ENCODE measurements around the gene REG4.

DNA sequence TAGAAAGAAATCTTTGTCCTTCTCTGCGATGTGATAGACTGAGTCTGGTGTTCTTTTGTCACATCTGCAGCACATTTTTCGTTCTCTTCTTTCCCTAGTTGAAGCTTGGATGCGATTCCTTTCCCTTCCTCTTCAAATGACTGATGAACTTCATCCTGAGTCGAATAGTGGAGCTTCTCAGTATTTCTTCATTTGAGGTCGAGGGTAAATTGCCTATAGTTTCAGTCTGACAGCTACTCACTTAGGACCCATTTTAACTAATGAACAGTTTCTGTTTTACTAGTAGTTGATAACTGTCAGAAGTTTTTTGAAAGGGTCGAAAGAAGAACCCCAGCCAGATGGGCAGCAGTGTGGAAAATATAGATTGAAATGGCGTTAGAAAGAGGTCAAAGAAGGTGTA, 4.7 kb upstream of the REG4 start:
- TF ChIP-seq, protein P1, sequence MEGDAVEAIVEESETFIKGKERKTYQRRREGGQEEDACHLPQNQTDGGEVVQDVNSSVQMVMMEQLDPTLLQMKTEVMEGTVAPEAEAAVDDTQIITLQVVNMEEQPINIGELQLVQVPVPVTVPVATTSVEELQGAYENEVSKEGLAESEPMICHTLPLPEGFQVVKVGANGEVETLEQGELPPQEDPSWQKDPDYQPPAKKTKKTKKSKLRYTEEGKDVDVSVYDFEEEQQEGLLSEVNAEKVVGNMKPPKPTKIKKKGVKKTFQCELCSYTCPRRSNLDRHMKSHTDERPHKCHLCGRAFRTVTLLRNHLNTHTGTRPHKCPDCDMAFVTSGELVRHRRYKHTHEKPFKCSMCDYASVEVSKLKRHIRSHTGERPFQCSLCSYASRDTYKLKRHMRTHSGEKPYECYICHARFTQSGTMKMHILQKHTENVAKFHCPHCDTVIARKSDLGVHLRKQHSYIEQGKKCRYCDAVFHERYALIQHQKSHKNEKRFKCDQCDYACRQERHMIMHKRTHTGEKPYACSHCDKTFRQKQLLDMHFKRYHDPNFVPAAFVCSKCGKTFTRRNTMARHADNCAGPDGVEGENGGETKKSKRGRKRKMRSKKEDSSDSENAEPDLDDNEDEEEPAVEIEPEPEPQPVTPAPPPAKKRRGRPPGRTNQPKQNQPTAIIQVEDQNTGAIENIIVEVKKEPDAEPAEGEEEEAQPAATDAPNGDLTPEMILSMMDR (IDR thresholded peaks at IDR 0.05), result no peak
- no peak for TF ChIP-seq EZH2 (IDR thresholded peaks at IDR 0.05; ENCODE audit: borderline replicate concordance, insufficient read depth, low read depth, low read length, poor library complexity, severe bottlenecking)

Data from B cell (primary cell).